HG03139 (cell line): ENCODE data around the gene ATP6V0A4.
"Not testable (repeated sequence)": the region's sequence is repeated elsewhere in the genome, so short reads cannot be mapped to it uniquely, and the experiment has no call there.

Experiments used
- ATAC-seq: cut with Tn5 transposase; IDR thresholded peaks from one replicate; pipeline ENCODE4 v1.9.1; 2021; ENCODE audit not compliant: unreplicated experiment

ATP6V0A4 gene

DNA sequence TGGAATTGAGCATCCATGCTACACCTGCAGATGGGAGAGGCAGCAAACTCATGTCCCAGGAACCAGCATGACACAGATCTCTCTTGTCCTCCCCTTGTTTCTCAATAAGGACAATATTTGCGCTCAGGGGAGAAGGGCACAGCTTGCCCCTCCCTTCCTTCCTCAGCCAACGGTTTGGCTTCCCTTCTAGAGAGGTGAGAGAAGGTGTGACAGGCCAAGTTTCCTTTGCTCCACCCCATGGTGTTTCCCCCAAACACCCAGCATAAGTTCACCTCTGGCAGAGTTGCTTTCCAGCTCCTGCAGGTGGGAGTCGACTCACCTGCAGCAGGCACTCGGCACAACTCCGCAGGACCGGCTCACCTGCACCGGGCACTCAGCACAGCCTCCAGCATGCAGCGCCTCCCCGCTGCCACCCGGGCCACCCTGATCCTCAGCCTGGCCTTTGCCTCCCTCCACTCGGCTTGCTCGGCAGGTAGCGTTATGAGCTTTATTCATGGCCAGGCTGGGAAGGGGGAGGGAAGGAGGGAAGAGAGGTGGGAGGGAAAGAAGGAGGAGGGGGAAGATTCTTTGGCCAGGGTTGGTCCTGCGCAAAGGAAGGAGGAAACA is at the start of gene ATP6V0A4, which contains the start of gene TMEM213:
ATP6V0A4 (minus strand) TSS at position 482 of the 606 bp plus-strand sequence. CDS start 26,949 bp downstream, outside the sequence.
TMEM213 (plus strand) TSS at position 280 of the 606 bp plus-strand sequence; CDS start at position 391, 111 bp downstream.
- no peak for ATAC-seq

DNA sequence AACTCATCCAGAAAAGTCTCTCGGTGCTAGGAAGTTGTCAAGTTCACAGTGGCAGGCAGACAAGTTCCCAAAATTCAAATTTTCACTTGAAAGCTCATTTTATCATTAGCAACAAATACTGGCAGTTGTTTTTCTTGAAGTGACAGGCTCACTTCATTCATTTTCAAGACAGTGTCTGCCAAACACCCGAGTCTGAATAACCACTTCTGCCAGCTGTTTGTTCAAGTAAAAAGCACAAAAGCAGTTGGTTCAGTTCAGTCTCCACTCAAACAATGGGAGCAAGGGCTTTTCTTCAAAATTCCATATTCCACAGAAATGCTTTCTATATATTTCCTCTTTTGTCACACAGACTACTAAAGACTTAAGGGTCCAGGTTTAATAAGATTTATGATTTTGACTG is 47.7 kb upstream of the ATP6V0A4 start:
- no peak for ATAC-seq

DNA sequence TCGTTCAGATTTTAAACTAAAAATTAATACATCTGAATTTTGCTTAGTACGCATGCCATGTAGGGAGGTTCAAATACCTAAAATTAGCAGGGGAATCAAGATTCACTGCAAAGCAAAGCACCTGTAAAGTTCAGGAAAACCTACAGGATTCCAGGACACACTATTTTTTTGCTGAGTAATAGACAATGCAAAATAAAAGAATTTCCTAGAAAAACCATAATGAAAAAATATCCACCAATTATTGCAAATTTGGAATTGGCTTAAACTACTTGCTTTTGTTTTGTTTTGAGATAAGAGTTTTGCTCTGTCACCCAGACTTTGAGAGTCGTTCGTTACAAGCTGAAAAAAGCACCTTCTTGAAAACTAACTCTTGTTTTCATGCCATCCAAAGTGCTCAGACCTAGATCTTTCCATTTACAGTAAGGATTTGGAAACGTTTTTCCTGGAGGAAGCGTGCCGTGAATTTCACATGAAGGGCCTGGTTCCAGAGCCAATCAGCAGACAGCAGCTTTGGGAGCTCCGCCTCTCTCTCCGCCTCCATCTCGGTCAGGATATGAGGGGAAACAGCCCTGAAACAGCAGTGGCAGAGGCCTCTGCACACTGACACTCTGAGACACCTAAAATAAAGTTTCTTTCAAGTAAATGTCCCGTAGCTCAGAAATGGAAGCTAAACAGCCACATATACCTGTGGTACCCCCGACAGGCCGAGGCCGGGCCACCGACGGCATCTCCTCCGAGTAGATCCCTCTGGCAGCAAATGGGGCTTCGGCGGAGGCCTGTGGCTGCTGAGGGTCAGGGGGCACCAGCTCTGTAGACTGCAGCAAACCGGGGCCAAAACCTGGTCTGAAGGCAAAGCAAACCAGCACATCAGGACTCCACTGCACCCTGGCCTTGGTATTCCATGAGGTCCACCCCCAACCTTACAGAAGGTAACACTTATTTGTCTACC is 45.9 kb upstream of the ATP6V0A4 start:
- ATAC-seq, result no peak

DNA sequence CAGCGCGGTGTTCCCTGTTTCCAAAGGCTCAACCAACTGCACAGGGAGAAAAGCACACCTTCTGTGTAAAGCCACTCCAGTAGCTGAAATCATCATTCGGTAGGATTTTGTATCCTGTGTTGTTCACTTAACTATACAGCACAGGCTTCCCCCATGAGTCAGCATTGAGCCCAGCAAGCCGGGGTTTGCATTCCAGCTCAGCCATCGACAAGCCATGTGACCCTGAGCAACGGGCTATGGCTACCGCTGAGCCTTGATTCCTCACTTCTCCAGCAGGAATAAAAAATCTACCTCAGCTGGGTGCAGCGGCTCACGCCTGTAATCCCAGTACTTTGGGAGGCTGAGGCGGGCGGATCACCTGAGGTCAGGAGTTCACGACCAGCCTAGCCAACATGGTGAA is 44.1 kb upstream of the ATP6V0A4 start:
- no peak for ATAC-seq

DNA sequence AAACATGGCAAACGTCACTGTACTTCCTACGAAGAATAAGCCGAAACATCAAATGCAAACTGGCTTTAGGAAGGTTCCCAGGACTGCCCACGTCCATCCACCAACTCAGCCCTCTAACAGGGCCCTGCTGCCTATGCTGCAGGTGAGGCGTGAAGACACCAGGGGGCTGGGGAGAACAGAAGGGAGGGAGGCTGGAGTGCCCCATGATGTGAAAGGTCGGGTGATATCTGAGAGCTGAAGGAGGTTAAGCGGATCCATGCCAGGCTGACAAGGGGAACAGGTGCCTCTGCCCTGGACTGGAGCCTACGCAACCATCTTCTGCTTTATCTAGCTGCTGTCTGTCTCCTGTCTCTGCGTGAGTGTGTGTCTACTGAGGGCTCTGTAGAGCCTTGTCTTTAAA is 40.2 kb upstream of the ATP6V0A4 start:
- no peak for ATAC-seq

DNA sequence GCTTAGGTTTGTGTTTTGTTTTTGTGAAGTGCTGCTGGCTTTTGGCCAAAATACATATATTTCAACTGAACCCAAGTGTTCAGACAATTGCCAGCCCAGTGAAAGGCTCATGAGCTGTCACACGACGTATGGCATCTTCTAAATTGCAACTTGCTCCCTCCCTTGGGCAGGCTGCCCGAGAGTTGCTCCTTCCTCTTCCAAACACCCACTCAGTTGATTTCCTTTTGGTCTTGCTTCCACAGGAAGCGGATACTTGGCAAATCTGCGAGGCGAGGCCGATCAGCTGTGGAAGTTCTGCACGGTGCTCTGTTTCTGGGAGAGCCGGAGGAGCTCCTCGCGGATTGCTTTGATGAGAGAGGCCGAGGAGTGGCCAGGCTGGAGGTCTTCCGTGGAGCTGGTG is 39.6 kb upstream of the ATP6V0A4 start:
- ATAC-seq, result no peak

DNA sequence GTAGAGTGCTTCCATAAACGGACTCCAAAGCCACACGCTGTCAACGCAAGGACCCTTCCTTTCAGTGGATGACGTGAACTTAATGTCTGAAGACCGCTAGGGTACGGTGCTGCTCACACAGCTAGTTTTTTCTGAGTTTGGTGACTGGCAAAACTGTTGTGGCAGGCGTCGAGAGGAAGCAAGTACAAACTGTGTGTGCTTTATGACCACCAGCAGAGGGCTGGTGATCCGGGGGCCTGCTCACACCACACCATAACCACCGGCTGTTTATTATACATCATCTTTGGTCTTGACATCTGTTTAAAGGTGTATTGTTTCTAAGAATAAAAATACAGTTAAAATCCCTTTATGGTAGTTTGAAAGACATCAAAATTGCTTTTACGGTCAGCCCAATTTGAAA is 37.1 kb upstream of the ATP6V0A4 start:
- no peak for ATAC-seq

DNA sequence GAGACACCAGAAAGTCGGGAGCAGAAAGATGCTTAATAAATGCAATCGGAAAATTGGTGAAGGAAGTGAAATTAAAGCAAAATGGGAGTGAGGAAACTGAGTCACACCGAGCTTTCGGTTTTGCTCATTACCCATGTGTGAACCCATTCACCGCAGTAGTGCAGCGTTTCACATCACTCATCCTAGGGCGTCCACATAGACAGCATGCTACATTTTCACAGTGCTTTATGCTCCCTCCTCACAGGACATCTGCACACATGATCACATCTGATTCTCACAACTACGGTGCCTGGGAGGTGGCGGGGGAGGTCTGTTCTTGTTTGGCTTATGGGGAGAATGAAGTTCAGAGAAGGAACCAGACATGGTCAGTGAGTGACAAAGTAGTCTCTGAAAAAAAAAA is 36.6 kb upstream of the ATP6V0A4 start:
- ATAC-seq, result no peak

DNA sequence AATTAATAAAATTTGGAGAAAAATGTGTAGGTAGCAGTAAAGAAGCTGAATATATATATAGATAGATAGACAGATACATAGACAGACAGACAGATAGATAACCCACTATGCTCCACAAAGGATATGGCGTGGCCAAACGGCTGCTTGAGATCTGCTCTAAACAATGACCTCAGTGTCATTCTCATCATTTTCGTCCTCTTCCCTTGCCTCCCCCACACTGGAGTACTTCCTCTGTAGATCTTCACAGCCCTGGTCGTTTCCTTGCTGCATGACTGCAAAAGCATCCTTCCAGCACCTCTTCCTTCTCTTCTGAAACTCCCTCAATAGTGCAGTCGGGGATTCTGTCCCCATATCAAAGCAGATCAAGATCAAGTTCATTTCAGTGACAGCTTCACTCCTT is 35.6 kb upstream of the ATP6V0A4 start:
- no peak for ATAC-seq

DNA sequence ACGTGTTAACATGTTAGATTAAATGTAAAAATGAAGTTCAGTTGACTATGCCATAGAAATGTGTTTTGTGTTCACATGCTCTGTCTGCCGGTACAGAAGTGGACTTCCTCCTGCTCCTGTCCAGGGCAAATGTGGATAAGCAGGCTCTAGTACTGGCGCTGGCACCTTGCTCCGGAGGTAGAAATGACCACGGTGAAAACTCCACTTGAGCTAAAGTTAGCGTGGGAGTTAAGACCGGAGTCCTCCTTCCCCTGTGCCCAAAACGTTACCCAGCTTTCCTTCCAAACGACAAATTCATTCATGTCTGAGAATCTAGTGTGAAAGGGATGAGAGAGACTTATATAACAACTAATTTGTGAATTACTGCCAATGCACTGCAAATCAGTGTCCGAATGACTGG is 35.0 kb upstream of the ATP6V0A4 start:
- no peak for ATAC-seq

DNA sequence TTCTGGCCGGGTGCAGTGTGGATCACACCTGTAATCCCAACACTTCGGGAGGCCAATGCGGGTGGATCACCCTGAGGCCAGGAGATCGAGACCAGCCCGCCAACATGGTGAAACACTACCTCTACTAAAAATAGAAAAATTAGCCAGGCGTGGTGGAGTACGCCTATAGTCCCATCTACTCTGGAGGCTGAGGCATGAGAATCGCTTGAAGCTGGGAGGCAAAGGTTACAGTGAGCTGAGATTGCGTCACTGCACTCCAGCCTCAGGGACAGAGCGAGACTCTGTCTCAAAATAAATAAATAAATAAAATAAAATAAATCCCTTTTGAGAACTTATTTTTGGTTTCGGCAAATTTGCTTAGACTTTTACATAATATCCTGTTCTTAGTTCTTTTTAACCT is 31.3 kb upstream of the ATP6V0A4 start:
- no peak for ATAC-seq

DNA sequence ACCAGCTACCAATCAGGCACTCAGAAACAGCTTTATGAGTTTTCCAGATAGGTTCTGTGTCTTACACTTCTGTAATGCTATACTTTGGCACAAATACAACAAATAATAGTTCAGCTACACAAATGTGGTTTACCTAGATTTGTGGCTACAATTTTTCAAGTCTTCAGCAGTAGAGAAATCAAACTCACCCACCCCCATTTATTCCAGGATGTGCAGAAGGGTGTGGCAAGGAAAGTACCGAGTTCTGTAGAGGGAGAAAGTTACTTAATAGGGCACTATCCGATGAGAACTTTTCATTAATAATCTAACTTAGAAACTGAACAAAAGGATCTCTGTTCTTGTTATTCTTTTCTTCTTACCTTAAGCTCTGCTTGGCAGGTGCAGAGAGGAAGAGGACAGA is 30.3 kb upstream of the ATP6V0A4 start:
- ATAC-seq, result no peak

DNA sequence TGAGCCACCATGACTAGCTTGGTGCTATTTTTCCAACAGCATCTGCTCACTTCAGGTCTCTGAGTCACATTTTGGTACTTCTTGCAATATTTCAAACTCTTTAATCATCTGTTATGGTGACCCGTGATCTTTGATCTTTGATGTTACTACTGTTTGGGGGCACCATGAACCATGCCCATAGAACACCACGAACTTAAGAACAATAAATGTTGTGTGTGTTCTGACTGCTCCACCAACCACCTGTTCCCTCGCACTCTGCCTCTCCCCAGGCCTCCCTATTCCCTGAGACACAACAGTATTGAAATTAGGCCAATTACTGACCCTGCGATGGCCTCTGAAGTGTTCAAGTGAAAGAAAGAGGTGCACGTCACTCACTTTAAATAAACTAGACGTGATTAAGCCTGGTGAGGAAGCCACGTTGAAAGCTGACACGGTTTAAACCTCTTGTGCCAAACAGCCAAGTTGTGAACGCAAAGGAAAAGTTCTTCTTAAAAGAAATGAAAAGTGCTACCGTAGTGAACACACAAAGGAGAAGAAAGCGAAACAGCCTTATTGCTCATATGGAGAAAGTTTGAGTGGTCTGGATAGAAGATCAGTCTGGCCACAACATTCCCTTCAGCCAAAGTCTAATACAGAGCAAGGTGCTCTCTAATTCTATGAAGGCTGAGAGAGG is 27.2 kb upstream of the ATP6V0A4 start:
- no peak for ATAC-seq

DNA sequence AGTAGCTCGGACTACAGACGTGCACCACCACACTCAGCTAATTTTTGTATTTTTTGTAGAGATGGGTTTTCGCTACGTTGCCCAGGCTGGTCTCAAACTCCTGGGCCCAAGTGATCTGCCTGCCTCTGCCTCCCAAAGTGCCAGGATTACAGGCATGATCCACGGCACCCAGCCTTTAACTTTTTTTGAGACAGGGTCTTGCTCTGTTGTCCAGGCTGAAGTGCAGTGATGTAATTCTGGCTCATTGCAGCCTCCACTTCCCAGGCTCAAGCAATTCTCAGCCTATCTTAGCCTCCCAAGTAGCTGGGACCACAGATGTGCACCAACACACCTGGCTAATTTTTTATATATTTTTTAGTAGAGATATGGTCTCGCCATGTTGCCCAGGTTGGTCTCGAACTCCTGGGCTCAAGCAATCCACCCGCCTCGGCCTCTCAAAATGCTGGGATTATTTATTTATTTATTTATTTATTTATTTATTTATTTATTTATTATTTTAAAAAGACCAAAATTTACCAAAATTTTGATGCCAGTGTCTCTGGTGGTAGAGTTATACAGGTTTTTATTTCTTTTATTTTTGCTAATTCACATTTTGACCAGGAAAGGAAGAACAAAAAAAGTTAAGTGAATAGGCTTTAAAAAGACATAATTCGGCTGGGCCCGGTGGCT is 25.0 kb upstream of the ATP6V0A4 start:
- ATAC-seq, result no peak

DNA sequence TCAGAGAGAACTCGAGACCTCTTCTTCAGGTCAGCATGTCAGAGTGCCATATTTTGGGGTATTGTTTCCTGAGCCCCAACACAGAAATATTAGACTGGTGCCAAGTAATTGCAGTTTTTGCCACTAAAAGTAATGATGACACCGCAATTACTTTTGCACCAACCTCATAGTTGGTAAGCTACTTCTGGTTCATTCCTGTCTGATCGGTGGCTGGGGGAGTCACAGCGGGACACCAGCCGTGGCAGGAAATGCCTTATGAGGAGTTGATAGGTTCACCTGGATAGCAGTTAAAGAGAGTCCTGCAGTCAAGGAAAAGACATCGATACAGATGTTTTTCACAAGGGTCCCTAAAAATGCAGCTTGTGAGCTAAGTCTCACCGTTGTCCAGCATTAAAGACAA is 23.9 kb upstream of the ATP6V0A4 start:
- ATAC-seq, result no peak

DNA sequence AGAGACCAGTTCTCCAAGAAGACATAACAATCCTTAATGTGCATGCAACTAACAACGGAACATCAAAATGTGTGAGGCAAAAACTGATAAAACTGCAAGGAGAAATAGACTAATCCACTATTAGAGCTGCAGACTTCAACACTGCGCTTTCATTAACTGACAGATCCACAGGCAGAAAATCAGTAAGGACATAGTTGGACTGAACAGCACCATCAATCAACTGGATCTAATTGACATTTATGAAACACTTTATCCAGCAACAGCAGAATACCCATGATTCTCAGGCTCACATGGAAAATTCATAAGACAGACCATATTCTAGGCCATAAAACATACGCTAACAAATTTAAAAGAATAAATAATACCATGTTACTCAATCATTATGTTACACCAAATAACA is 21.6 kb upstream of the ATP6V0A4 start:
- no peak for ATAC-seq

DNA sequence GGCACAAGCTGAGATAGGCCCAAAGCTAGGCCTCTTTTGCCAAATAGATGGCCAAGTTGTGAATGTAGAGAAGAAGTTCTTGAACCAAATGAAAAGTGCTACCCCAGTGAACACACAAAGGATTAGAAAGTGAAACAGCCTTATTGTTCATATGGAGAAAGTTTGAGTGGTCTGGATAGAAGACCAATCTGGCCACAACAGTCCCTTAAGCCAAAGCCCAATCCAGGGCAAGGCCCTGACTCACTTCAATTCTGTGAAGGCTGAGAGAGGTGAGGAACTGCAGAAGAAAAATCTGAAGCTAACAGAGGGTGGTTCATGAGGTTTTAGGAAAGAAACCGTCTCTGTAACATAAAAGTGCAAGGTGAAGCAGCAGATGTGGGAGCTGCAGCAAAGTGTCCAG is 18.7 kb upstream of the ATP6V0A4 start:
- ATAC-seq, result no peak

DNA sequence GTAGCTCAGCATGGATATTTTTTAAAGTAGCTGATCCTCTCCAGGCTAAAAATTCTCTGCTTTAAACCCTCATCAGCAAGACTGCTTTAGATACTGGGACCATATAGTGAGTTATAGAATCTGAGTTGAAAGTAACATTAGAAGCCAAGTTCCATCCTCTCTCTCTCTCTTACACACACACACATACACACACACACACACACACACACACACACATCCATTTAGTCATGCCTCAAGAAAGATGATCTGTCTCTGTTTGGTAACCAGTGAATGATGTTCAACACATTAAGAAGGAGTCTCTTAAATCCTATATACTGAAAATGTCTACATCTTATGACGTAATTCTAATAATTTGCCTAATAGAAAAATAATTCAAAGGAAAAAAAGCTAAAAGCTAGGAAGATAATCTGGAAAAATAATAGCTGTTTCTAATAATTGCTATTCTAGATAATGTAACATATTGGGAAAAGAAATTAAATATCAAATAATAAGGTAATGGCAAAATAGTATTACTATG is 16.9 kb upstream of the ATP6V0A4 start:
- ATAC-seq, result no peak

DNA sequence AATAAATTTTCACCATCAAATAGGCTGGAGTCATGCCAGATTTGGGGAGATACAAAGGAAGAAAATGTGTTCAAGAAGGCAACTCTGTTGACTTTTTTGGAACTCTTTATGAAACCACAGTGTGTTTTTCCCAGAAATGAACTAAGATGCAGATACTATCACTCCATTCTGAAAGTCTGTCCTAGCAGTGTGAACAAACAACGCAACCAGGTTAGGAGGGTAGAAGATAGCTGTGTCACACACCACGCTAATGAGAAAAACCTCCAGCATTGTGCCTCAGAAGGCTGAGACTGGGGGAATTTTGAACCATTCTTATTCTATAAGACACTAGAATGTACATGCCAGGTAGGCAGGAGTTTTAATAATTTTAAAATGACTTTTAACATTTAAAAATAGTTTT is 15.9 kb upstream of the ATP6V0A4 start:
- no peak for ATAC-seq

DNA sequence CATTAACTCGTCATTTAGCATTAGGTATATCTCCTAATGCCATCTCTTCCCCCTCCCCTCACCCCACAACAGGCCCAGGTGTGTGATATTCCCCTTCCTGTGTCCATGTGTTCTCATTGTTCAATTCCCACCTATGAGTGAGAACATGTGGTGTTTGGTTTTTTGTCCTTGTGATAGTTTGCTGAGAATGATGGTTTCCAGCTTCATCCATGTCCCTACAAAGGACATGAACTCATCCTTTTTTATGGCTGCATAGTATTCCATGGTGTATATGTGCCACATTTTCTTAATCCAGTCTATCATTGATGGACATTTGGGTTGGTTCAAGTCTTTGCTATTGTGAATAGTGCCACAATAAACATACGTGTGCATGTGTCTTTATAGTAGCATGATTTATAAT is 13.3 kb upstream of the ATP6V0A4 start:
- not testable (repeated sequence) for ATAC-seq

DNA sequence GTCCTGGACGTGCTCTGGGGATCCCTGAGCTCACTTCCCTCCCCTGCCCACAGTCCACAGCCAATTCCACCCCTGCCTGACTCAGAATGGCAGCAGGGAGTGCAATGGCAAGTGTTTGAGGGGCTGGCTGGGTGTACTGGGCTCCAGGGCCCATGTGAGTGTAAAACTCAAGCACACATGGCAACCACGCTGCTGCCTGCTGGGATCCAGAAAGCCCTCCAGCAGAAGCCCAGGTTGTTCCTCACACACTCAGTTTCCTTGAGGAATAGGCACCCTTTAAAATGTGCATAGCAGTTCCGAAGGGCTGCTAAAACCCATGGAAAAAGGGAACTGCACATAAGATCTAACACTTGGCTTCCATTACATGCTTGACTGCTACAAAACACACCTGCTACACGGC is 11.3 kb upstream of the ATP6V0A4 start:
- ATAC-seq, result no peak
